HUES48 (cell line): Measurements from ENCODE around the gene MSI2.

Experiments used
- H3K27ac ChIP-seq: one replicate; pipeline ENCODE4 v1.7.0; 2013; ENCODE audit warnings: low read depth, low read length, inconsistent platforms
- H3K27me3 ChIP-seq: 2 replicates; pipeline ENCODE4 v1.6.1; 2013; ENCODE audit warnings: mild to moderate bottlenecking, low read length; ENCODE audit not compliant: control insufficient read depth, insufficient read depth
- H3K36me3 ChIP-seq: 2 replicates; pipeline ENCODE4 v1.6.1; 2013; ENCODE audit warnings: low read length; ENCODE audit not compliant: control insufficient read depth, insufficient read depth
- H3K4me1 ChIP-seq: 2 replicates; pipeline ENCODE4 v1.6.1; 2013; ENCODE audit warnings: mild to moderate bottlenecking, low read length; ENCODE audit not compliant: control insufficient read depth, insufficient read depth
- H3K4me3 ChIP-seq: 2 replicates; pipeline ENCODE4 v1.5.1; 2013; ENCODE audit warnings: mild to moderate bottlenecking, low read depth, low read length
- H3K9ac ChIP-seq: 2 replicates; pipeline ENCODE4 v1.6.1; 2013; ENCODE audit warnings: mild to moderate bottlenecking, low read depth, low read length, moderate library complexity
- H3K9me3 ChIP-seq: 2 replicates; pipeline ENCODE4 v1.6.1; 2013; ENCODE audit warnings: low read length; ENCODE audit not compliant: control insufficient read depth, insufficient read depth

Gene MSI2

GRCh38 chr17:57283203-57283971, 27.1 kb downstream of the MSI2 start:
- Histone ChIP-seq H3K9ac (no peak overlapping the region), H3K9me3 (no peaks in the 10 kb centered on the region), H3K4me3 (no peak overlapping the region), H3K27ac (no peak overlapping the region), H3K36me3 (peaks cover 18% of the 10 kb centered on the region), H3K4me1 (peaks cover 49% of the 10 kb centered on the region), H3K27me3 (no peaks in the 10 kb centered on the region)

DNA sequence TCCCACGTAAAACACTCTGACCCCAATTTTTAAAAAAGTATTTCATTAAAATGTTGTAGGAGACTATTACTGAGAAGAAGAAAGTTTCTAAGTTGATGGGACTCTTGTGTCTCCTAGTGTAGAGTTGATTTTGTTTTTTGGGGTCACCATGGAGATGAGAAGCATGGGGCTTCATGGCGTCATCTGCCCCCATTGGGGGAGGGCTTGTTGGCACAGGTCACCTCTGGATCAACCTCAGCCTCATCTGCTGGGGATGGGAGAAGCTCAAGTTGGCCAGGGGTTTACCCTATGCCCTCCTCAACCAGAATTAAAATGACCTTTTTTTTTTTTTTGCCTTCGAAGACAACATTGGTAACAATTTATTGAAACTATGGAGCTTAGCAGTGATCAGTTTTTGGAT, 28.3 kb downstream of the MSI2 start:
- peak overlapping the region; percentile 81 for H3K27ac ChIP-seq
- peaks cover 53% of the 10 kb centered on the region for H3K4me1 ChIP-seq
- H3K36me3 ChIP-seq = peaks cover 9% of the 10 kb centered on the region; the same call in 1 of the 2 replicates
- no peaks in the 10 kb centered on the region for H3K27me3 ChIP-seq
- H3K9ac ChIP-seq = no peak overlapping the region
- no peak overlapping the region for H3K4me3 ChIP-seq
- no peaks in the 10 kb centered on the region for H3K9me3 ChIP-seq

GRCh38 chr17:57284984-57285646, 28.8 kb downstream of the MSI2 start:
- Histone ChIP-seq H3K27ac (peak overlapping the region; percentile 81), H3K27me3 (no peaks in the 10 kb centered on the region), H3K4me1 (peaks cover 53% of the 10 kb centered on the region), H3K9me3 (no peaks in the 10 kb centered on the region), H3K9ac (no peak overlapping the region), H3K4me3 (0 out of 2 replicates have a peak overlapping the region, but pooled peaks have one; percentile 2), H3K36me3 (peaks cover 9% of the 10 kb centered on the region; the same call in 1 of the 2 replicates)

- peaks cover 9% of the 10 kb centered on the region; the same call in 1 of the 2 replicates for H3K36me3 ChIP-seq
- H3K27ac ChIP-seq = peak overlapping the region; percentile 81
- H3K9me3 ChIP-seq = no peaks in the 10 kb centered on the region
- no peaks in the 10 kb centered on the region for H3K27me3 ChIP-seq
- no peak overlapping the region for H3K9ac ChIP-seq
- H3K4me1 ChIP-seq = peaks cover 53% of the 10 kb centered on the region
- H3K4me3 ChIP-seq = 0 out of 2 replicates have a peak overlapping the region, but pooled peaks have one; percentile 2
These were observed 29.4 kb downstream of the MSI2 start for GRCh38 chr17:57285701-57286100.

GRCh38 chr17:57286399-57287105, 30.2 kb downstream of the MSI2 start:
- peaks cover 9% of the 10 kb centered on the region for H3K36me3 ChIP-seq
- H3K4me3 ChIP-seq = no peak overlapping the region
- H3K27me3 ChIP-seq = no peaks in the 10 kb centered on the region
- H3K9me3 ChIP-seq = no peaks in the 10 kb centered on the region
- H3K27ac ChIP-seq = peak overlapping the region; percentile 22
- peaks cover 53% of the 10 kb centered on the region for H3K4me1 ChIP-seq
- H3K9ac ChIP-seq = no peak overlapping the region

GRCh38 chr17:57288040-57288772, 31.9 kb downstream of the MSI2 start:
- H3K36me3 ChIP-seq = peaks cover 8% of the 10 kb centered on the region; the same call in 1 of the 2 replicates
- H3K9ac ChIP-seq = no peak overlapping the region
- no peak overlapping the region for H3K27ac ChIP-seq
- no peak overlapping the region for H3K4me3 ChIP-seq
- peaks cover 42% of the 10 kb centered on the region for H3K4me1 ChIP-seq
- H3K9me3 ChIP-seq = no peaks in the 10 kb centered on the region
- H3K27me3 ChIP-seq = no peaks in the 10 kb centered on the region

- H3K9me3 ChIP-seq = no peaks in the 10 kb centered on the region
These were observed 32.4 kb downstream of the MSI2 start for GRCh38 chr17:57288773-57289121.

GRCh38 chr17:57289130-57289529, 32.8 kb downstream of the MSI2 start:
- peaks cover 8% of the 10 kb centered on the region; the same call in 1 of the 2 replicates for H3K36me3 ChIP-seq
- H3K27ac ChIP-seq = no peak overlapping the region
- H3K4me1 ChIP-seq = peaks cover 38% of the 10 kb centered on the region

More at GRCh38 chr17:57288773-57289121, 32.4 kb downstream of the MSI2 start:
- no peak overlapping the region for H3K9ac ChIP-seq
- H3K27me3 ChIP-seq = no peaks in the 10 kb centered on the region
- H3K36me3 ChIP-seq = peaks cover 8% of the 10 kb centered on the region; the same call in 1 of the 2 replicates
- peaks cover 37% of the 10 kb centered on the region for H3K4me1 ChIP-seq
- no peak overlapping the region for H3K27ac ChIP-seq
- H3K4me3 ChIP-seq = no peak overlapping the region

GRCh38 chr17:57289613-57290012, 33.3 kb downstream of the MSI2 start:
- H3K27me3 ChIP-seq = no peaks in the 10 kb centered on the region
- no peak overlapping the region for H3K4me3 ChIP-seq
- no peak overlapping the region for H3K9ac ChIP-seq
- H3K27ac ChIP-seq = no peak overlapping the region
- H3K36me3 ChIP-seq = peaks cover 8% of the 10 kb centered on the region; the same call in 1 of the 2 replicates
- peaks cover 40% of the 10 kb centered on the region for H3K4me1 ChIP-seq
- no peaks in the 10 kb centered on the region for H3K9me3 ChIP-seq

More at GRCh38 chr17:57289130-57289529, 32.8 kb downstream of the MSI2 start:
- H3K9ac ChIP-seq = no peak overlapping the region
- H3K4me3 ChIP-seq = no peak overlapping the region
- H3K9me3 ChIP-seq = no peaks in the 10 kb centered on the region
- no peaks in the 10 kb centered on the region for H3K27me3 ChIP-seq

DNA sequence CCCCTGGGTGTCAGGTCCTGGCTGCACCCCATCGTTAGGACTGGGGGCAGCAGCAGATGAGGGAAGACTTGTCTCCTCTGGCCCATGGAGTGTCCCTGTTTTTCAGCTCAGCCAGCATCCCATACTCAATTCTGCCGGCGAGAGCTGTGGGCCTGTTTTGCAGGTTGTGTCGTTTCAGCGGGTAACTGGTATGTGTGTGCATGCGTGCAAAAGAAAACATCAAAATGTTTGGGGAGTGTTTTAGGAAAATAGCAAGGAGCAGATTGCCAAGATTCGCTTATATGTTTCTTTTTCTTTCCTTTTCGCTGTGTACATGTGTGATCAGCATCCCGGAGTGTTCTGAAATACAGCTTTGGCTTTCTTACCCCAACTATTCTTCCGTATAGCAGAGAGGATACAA, 34.7 kb downstream of the MSI2 start:
- Histone ChIP-seq H3K9me3 (no peaks in the 10 kb centered on the region), H3K27me3 (no peaks in the 10 kb centered on the region), H3K4me3 (no peak overlapping the region), H3K36me3 (peaks cover 8% of the 10 kb centered on the region; the same call in 1 of the 2 replicates), H3K4me1 (peaks cover 40% of the 10 kb centered on the region), H3K9ac (no peak overlapping the region), H3K27ac (no peak overlapping the region)
